Hepatocyte (in vitro differentiated cells): ENCODE measurements around the gene GUK1. TPM values are rescaled to one million over a fixed set of nuclear protein-coding genes. Genes with fewer than 3 reads are reported as not detected.

Experiments
- DNase-seq: peaks from one replicate; pipeline ENCODE4 v3.0.0-alpha.2; 2016; ENCODE audit warnings: low spot score
- H2AFZ ChIP-seq: fragments of 200-600 bp; sonication (generic); 2 replicates; pipeline ENCODE4 v1.6.0; 2016; ENCODE audit warnings: antibody characterized with exemption, mild to moderate bottlenecking
- H3K27ac ChIP-seq: fragments of 200-600 bp; sonication (generic); 2 replicates; pipeline ENCODE4 v1.5.1; 2016; ENCODE audit warnings: mild to moderate bottlenecking
- H3K27me3 ChIP-seq: fragments of 200-600 bp; sonication (generic); 2 replicates; pipeline ENCODE4 v1.6.1; 2016
- H3K36me3 ChIP-seq: fragments of 200-600 bp; sonication (generic); replicated peaks from 2 replicates; pipeline ENCODE4 v1.5.1; 2016; ENCODE audit warnings: low read depth; ENCODE audit not compliant: insufficient read depth
- H3K4me1 ChIP-seq: fragments of 200-600 bp; sonication (generic); 2 replicates; pipeline ENCODE4 v1.5.1; 2016; ENCODE audit warnings: mild to moderate bottlenecking, moderate library complexity; ENCODE audit not compliant: insufficient read depth
- H3K4me2 ChIP-seq: fragments of 200-600 bp; sonication (generic); 2 replicates; pipeline ENCODE4 v1.6.0; 2016
- H3K4me3 ChIP-seq: fragments of 200-600 bp; sonication (generic); 2 replicates; pipeline ENCODE4 v1.5.1; 2016; ENCODE audit warnings: mild to moderate bottlenecking
- H3K79me2 ChIP-seq: fragments of 200-600 bp; sonication (generic); 2 replicates; pipeline ENCODE4 v1.6.0; 2017; ENCODE audit warnings: mild to moderate bottlenecking
- H3K9me2 ChIP-seq: fragments of 200-600 bp; sonication (generic); replicated peaks from 2 replicates; pipeline ENCODE4 v1.6.0; 2017; ENCODE audit warnings: mild to moderate bottlenecking; ENCODE audit not compliant: insufficient read depth
- H3K9me3 ChIP-seq: fragments of 200-600 bp; sonication (generic); 2 replicates; pipeline ENCODE4 v1.5.1; 2016; ENCODE audit warnings: low read depth, mild to moderate bottlenecking
- H4K20me1 ChIP-seq: fragments of 200-600 bp; sonication (generic); 2 replicates; pipeline ENCODE4 v1.6.0; 2016; ENCODE audit warnings: mild to moderate bottlenecking; ENCODE audit not compliant: insufficient read depth, poor library complexity, severe bottlenecking
- EZH2 ChIP-seq: fragments of 200-600 bp; sonication (generic); IDR thresholded peaks from 2 replicates; pipeline ENCODE4 v1.6.1; 2016; ENCODE audit warnings: antibody characterized with exemption, mild to moderate bottlenecking, borderline replicate concordance
- EZH2phosphoT487 ChIP-seq: fragments of 200-600 bp; sonication (generic); IDR thresholded peaks from one replicate; pipeline ENCODE4 v1.6.1; 2018; ENCODE audit warnings: antibody characterized with exemption, mild to moderate bottlenecking, low read depth, moderate library complexity; ENCODE audit not compliant: unreplicated experiment, severe bottlenecking
- WGBS: methylation state at CpG from one replicate; pipeline ENCODE4 v1.1.6; 2016; ENCODE audit warnings: low lambda C conversion rate; ENCODE audit errors: missing lambda C conversion rate; 5-methylcytosine and 5-hydroxymethylcytosine counted together
- polyA plus RNA-seq: library from polyadenylated mRNA; unstranded; fragments of >200 nt; fragmentation: Nextera tagmentation; extraction: Ambion mirVana; gene quantifications from 2 replicates; pipeline ENCODE4 v1.2.1, GENCODE V29; 2016
- total RNA-seq: library from RNA; depleted of rRNA; stranded (reverse); fragments of >200 nt; gene quantifications from 2 replicates; pipeline ENCODE4 v1.2.3, GENCODE V29; 2014
- TF ChIP-seq, protein P1 (sequence below): fragments of 200-600 bp; sonication (generic); IDR thresholded peaks from 2 replicates; pipeline ENCODE4 v1.5.1; 2016; ENCODE audit warnings: antibody characterized with exemption, mild to moderate bottlenecking; ENCODE audit not compliant: poor library complexity

Gene GUK1
- total and polyA plus RNA-seq, 2 experiments from 2014 or later: 158 to 368 TPM

DNA sequence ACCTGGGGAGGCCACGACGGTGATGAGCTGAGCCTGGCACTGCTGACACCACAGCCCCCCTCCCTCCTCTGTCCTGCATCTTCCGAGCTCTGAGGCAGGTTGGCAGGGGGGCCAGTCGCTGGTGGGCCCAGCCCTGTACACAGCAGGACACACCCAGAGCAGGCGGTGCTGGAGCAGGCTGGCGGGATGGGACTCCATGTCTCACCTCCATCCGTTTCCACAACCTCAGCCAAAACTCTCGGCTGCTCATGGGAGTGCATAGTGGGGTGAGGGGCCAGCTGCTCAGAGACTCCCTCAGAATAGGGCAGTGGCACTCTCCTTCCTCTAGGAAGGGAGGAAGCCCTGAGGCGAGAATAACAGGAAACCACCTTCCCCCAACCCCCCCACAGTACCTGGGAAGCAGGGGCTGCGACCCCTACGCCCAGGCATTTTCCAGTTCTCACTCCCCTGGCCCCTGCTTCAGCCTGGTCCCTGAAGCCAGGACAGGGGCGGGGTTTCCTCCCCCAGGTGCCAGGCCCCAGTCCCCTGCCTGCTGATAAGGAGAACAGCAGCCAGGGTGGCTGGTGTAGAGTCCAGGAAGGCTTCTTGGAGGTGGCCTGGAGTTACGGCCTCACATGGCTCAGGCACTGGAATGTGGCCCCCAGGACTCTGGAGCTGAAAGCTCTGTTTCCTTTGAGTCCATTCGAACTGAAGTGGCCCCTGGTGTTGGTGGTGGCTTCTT lies 22.4 kb downstream of the GUK1 start:
- WGBS: 51% methylated on average over 13 of the region's 14 CpGs
- H3K36me3 ChIP-seq: no peaks in the 10 kb centered on the region
- peak overlapping the region; percentile 50 for H3K27ac ChIP-seq
- H3K9me2 ChIP-seq: no peaks in the 10 kb centered on the region
- H3K79me2 ChIP-seq: peaks cover 9% of the 10 kb centered on the region
- peaks cover 20% of the 10 kb centered on the region for H3K4me1 ChIP-seq
- H3K9me3 ChIP-seq: no peaks in the 10 kb centered on the region
- TF ChIP-seq, protein P1, sequence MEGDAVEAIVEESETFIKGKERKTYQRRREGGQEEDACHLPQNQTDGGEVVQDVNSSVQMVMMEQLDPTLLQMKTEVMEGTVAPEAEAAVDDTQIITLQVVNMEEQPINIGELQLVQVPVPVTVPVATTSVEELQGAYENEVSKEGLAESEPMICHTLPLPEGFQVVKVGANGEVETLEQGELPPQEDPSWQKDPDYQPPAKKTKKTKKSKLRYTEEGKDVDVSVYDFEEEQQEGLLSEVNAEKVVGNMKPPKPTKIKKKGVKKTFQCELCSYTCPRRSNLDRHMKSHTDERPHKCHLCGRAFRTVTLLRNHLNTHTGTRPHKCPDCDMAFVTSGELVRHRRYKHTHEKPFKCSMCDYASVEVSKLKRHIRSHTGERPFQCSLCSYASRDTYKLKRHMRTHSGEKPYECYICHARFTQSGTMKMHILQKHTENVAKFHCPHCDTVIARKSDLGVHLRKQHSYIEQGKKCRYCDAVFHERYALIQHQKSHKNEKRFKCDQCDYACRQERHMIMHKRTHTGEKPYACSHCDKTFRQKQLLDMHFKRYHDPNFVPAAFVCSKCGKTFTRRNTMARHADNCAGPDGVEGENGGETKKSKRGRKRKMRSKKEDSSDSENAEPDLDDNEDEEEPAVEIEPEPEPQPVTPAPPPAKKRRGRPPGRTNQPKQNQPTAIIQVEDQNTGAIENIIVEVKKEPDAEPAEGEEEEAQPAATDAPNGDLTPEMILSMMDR: no peak
- TF ChIP-seq EZH2: no peak
- no peak for TF ChIP-seq EZH2phosphoT487
- peak overlapping the region; percentile 44 for H3K4me2 ChIP-seq
- H3K4me3 ChIP-seq: no peak overlapping the region
- H3K27me3 ChIP-seq: no peaks in the 10 kb centered on the region
- peak; percentile 49 for DNase-seq
- H4K20me1 ChIP-seq: no peaks in the 10 kb centered on the region
- no peak overlapping the region for H2AFZ ChIP-seq

DNA sequence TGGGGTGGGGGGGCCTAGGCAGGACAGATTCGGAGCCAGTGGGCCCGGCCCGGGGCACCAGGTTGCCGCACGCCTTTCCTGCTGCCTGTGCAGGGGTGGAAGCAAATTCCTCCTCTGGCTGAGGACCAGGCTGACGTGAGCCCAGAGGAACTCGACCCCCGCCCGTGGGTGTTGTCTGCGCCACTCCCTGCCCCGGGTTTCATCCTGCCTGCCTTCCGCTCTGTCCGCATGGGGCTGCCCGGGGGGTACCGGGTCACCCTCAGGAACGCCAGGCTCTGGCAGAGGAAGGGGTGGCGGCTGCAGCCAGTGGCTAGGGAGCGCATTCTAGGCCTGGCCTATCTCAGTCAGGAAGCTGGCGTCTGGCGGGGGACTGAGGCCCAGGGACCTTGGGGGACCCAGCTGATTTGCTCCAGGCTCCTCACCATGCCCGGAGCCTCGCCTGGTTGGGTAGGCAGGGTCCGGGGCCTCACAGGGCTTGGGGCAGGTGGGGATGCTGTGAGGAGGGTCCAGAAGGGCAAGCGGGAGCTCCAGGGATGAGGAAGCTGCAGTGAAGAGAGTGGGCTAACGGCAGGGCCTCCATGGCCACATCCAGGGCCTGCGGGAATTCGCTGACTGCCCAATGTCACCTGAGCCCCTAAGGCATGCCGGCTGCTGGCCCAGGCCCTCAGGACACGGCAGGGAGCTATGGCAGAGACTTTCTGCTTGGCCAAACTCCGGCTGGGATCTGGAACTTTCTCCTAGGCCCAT lies 23.1 kb downstream of the GUK1 start:
- no peaks in the 10 kb centered on the region for H3K9me3 ChIP-seq
- H3K27ac ChIP-seq: peak overlapping the region; percentile 50
- peaks cover 20% of the 10 kb centered on the region for H3K4me1 ChIP-seq
- DNase-seq: peak; percentile 44
- WGBS: 79% methylated on average over 26 of the region's 30 CpGs
- TF ChIP-seq EZH2 (no peak), EZH2phosphoT487 (no peak)
- TF ChIP-seq, protein P1: no peak
- peaks cover 16% of the 10 kb centered on the region for H3K79me2 ChIP-seq
- peak overlapping the region; percentile 44 for H3K4me2 ChIP-seq
- H3K27me3 ChIP-seq: no peaks in the 10 kb centered on the region
- H4K20me1 ChIP-seq: no peaks in the 10 kb centered on the region
- H3K9me2 ChIP-seq: no peaks in the 10 kb centered on the region
- no peaks in the 10 kb centered on the region for H3K36me3 ChIP-seq
- no peak overlapping the region for H2AFZ ChIP-seq
- H3K4me3 ChIP-seq: no peak overlapping the region

DNA sequence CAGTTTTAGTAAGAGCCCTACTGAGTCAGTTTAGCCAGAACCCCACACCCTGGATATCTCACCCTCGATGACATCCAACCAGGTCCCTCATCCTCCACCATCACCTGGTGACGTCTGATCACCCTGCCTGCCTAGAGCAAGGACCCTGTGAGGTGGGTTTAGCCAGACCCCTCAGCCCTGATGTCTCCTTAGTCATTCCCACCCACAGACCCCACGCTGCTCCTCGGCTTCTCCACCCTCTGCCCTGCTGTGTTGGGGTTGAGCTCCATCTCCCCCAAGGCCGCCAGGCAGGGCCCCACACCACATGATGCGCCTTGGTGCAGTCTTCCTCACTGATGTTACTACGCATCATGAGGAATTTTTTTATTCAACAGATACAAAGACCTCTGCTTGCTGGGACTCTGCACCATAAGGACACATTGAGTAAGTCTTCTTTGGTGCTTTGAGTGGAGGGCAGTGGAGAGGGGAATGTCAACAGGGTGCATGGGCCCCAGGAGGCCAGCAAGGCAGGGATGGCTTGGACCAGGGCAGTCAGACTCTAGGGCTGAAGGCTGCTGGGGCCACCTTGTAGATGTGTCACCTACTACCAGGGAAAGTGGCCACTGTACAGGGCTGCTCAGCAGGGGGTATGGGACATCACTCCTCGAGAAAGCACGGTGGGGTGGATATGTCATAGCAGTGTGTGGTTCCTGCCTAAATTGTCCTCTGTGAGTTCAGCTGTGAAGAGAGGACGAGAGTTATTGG lies 23.9 kb downstream of the GUK1 start:
- no peak overlapping the region for H3K4me3 ChIP-seq
- H3K79me2 ChIP-seq: peaks cover 24% of the 10 kb centered on the region
- peak overlapping the region; percentile 93 for H3K27ac ChIP-seq
- H3K4me1 ChIP-seq: peaks cover 20% of the 10 kb centered on the region
- H3K9me2 ChIP-seq: no peaks in the 10 kb centered on the region
- no peaks in the 10 kb centered on the region for H3K36me3 ChIP-seq
- H3K27me3 ChIP-seq: no peaks in the 10 kb centered on the region
- no peak for DNase-seq
- H3K9me3 ChIP-seq: no peaks in the 10 kb centered on the region
- H3K4me2 ChIP-seq: no peak overlapping the region
- H4K20me1 ChIP-seq: no peaks in the 10 kb centered on the region
- TF ChIP-seq EZH2 (no peak), EZH2phosphoT487 (no peak)
- TF ChIP-seq, protein P1: no peak
- H2AFZ ChIP-seq: no peak overlapping the region
- WGBS: 95% methylated on average over 10 of the region's 10 CpGs
